Esophagus muscularis mucosa (tissue), 4 donors: ENCODE measurements around the gene NAPB.

Experiments used
- EP300 ChIP-seq: sonication (generic); formaldehyde crosslinking; IDR thresholded peaks from one replicate; pipeline ENCODE4 v1.6.1; 2017; ENCODE audit warnings: antibody characterized with exemption
- POLR2A ChIP-seq: fragments of 450-650 bp; IDR thresholded peaks from one replicate; pipeline ENCODE4 v1.6.1; 2017; ENCODE audit warnings: antibody characterized with exemption, moderate library complexity, mild to moderate bottlenecking, low read depth
- TF ChIP-seq, protein P1 (sequence below), 3 experiments: fragments of 200-600 bp in 2 of 3; fragments of 450-650 bp in 1 of 3; sonication (generic) in 2 of 3; IDR thresholded peaks; one replicate each; pipeline ENCODE4 v1.5.1; 2017 to 2019; ENCODE audit warnings: antibody characterized with exemption in 3 of 3, mild to moderate bottlenecking in 2 of 3, moderate library complexity in 1 of 3

DNA sequence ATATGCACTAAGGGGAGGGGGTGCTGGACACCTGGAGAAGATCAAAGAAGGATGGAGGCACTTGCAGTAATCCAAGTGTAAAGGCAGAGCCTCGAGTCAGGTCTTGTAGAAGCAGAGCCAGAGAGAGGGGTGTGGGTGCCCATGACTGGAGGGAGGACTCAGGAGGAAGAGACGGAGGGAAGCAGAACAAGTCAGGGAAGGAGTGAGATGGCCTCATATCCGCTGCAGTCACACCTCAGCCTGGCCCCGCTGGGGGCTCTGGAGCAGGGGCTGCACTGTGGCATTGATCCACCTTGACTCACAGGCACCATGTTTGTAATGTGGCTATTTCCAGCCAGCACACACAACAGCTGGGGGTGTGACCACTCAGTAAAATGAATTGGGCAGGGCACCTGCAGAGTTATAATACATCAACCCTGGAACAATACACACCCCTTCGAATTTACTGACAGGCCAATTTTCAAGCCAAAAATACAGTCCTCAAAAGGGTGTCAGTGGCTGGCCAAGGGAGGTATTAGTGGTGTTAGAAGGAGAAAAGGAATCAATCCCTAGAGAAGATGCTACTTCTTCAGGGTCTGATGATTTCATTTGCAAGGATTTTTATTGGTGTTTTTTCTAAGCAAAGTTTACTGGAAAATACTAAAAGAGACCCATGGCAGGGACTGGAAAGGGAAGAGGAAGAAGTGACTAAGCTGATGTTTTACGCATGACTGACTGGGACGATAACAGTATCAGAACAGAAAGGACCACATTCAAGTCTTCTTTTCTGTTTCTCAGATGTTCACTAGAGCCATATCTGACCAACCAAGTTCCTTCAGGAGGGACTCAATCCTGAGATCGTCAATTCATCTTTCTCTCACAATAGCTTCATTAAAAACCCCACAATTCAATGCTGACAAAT is 89.6 kb downstream of the NAPB start:
- TF ChIP-seq, protein P1, sequence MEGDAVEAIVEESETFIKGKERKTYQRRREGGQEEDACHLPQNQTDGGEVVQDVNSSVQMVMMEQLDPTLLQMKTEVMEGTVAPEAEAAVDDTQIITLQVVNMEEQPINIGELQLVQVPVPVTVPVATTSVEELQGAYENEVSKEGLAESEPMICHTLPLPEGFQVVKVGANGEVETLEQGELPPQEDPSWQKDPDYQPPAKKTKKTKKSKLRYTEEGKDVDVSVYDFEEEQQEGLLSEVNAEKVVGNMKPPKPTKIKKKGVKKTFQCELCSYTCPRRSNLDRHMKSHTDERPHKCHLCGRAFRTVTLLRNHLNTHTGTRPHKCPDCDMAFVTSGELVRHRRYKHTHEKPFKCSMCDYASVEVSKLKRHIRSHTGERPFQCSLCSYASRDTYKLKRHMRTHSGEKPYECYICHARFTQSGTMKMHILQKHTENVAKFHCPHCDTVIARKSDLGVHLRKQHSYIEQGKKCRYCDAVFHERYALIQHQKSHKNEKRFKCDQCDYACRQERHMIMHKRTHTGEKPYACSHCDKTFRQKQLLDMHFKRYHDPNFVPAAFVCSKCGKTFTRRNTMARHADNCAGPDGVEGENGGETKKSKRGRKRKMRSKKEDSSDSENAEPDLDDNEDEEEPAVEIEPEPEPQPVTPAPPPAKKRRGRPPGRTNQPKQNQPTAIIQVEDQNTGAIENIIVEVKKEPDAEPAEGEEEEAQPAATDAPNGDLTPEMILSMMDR (IDR thresholded peaks at IDR 0.05) = no peak
- TF ChIP-seq POLR2A (no peak), EP300 (no peak)
